Transverse colon (tissue), 4 donors: Measurements from ENCODE around the gene PTTG1. TPM values are rescaled to one million over a fixed set of nuclear protein-coding genes. Genes with fewer than 3 reads are reported as not detected.

Experiments
- DNase-seq: peaks from one replicate; pipeline ENCODE4 v3.0.0-alpha.2; 2019
- H3K27ac ChIP-seq, 4 donors: fragments of 200-600 bp; sonication (generic); 2 replicates each; pipeline ENCODE4 v1.5.1; 2016 to 2018; ENCODE audit warnings: inconsistent platforms in 4 of 4
- H3K27me3 ChIP-seq: fragments of 200-600 bp; sonication (generic); 2 replicates; pipeline ENCODE4 v1.5.1; 2017; ENCODE audit warnings: inconsistent platforms
- H3K36me3 ChIP-seq, 4 donors: fragments of 200-600 bp; sonication (generic); 2 replicates each; pipeline ENCODE4 v1.5.1; 2017 to 2019; ENCODE audit warnings: inconsistent platforms in 4 of 4
- H3K4me1 ChIP-seq, 4 donors: fragments of 200-600 bp; sonication (generic); 2 replicates each; pipeline ENCODE4 v1.5.1; 2017 to 2020; ENCODE audit warnings: inconsistent platforms in 4 of 4
- H3K4me3 ChIP-seq, 4 donors: fragments of 200-600 bp; sonication (generic); 1 replicate in 1 of 4; 2 replicates in 3 of 4; pipeline versions ENCODE4 v1.5.1 to v1.6.1; 2017 to 2019; ENCODE audit warnings: inconsistent platforms in 4 of 4
- H3K9me3 ChIP-seq, 2 donors: fragments of 200-600 bp; sonication (generic); 2 replicates each; pipeline ENCODE4 v1.5.1; 2017 to 2019; ENCODE audit warnings: inconsistent platforms in 2 of 2
- EP300 ChIP-seq: sonication (generic); formaldehyde crosslinking; IDR thresholded peaks from one replicate; pipeline ENCODE4 v1.6.1; 2017; ENCODE audit warnings: antibody characterized with exemption, low read depth
- POLR2A ChIP-seq: fragments of 450-650 bp; IDR thresholded peaks from one replicate; pipeline ENCODE4 v1.6.1; 2016; ENCODE audit warnings: antibody characterized with exemption, mild to moderate bottlenecking, moderate library complexity
- POLR2AphosphoS5 ChIP-seq, 3 donors: sonication (generic); formaldehyde crosslinking; IDR thresholded peaks; one replicate each; pipeline ENCODE4 v1.6.1; 2016; ENCODE audit warnings: antibody characterized with exemption in 3 of 3
- WGBS, 2 donors: methylation state at CpG; one replicate each; pipeline ENCODE4 v1.1.5; 2018; ENCODE audit warnings: low coverage in 1 of 2; 5-methylcytosine and 5-hydroxymethylcytosine counted together
- in situ Hi-C, 4 donors: fragments of 200-750 bp; cut with MboI; loops; one replicate each; pipeline versions ENCODE4 v1.15.0 to v1.15.1; 2017; ENCODE audit warnings: low sequenced_read_pairs in 3 of 4, low pct_ligation_motif_present in 1 of 4, low pct_unique_long_range_greater_than_20kb in 1 of 4
- intact Hi-C: fragments of 100-400 bp; cut with DNase I; formaldehyde crosslinking; loops from one replicate; pipeline ENCODE4 v1.15.1; 2023; ENCODE audit warnings: low total_unique reads
- total RNA-seq, 4 donors: library from RNA; depleted of rRNA; stranded (reverse); fragments of >200 nt; gene quantifications; one replicate each; pipeline ENCODE4 v1.1.0, GENCODE V29; 2016
- TF ChIP-seq, protein P1 (sequence below), 5 experiments: fragments of 200-600 bp in 3 of 5; fragments of 450-650 bp in 2 of 5; sonication (generic) in 3 of 5; IDR thresholded peaks; 1 replicate in 2 of 5; 2 replicates in 3 of 5; pipeline ENCODE4 v1.5.1; 2016 to 2017; ENCODE audit warnings: antibody characterized with exemption in 5 of 5, inconsistent platforms in 3 of 5, mild to moderate bottlenecking in 2 of 5, moderate library complexity in 1 of 5

PTTG1 gene
- total RNA-seq, 4 donors from 2014 or later: 6.4 to 41.1 (median 15.2) TPM

DNA sequence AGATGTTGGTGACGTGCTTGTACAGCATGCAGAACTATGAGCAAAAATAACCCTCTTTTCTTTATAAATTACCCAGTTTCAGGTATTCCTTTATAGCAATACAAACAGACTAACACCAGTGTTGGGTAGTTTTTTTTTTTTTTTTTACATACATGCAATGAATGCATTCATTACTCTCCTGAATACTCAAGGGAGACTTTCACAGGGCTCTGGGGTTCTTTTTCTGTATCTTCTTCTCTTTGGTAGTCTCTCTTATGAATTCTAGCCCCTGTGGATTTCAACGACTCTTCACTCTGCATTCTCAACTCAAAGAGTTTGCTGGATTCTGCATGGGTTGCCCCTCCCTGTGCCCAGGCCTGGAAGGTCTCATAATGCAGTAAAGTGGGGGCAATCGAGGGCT, 27.8 kb downstream of the PTTG1 start:
- Histone ChIP-seq H3K27ac (no peak overlapping the region), H3K4me3 (no peak overlapping the region), H3K4me1 (no peaks in the 10 kb centered on the region), H3K9me3 (no peaks in the 10 kb centered on the region), H3K36me3 (no peaks in the 10 kb centered on the region), H3K27me3 (no peaks in the 10 kb centered on the region)
- DNase-seq: no peak
- in situ Hi-C loops (loop anchor here in 1 of 4 donors (25.0 kb wide), 1 partner anchor 163 kb away; no protein-coding TSS in a partner anchor), intact Hi-C loops (no loop called here)
- WGBS, 2 donors: 87 to 93% methylated on average over 3 of the region's 3 CpGs
- TF ChIP-seq POLR2AphosphoS5 (IDR thresholded peaks at IDR 0.05) (no peak), EP300 (no peak), POLR2A (no peak)
- TF ChIP-seq, protein P1, sequence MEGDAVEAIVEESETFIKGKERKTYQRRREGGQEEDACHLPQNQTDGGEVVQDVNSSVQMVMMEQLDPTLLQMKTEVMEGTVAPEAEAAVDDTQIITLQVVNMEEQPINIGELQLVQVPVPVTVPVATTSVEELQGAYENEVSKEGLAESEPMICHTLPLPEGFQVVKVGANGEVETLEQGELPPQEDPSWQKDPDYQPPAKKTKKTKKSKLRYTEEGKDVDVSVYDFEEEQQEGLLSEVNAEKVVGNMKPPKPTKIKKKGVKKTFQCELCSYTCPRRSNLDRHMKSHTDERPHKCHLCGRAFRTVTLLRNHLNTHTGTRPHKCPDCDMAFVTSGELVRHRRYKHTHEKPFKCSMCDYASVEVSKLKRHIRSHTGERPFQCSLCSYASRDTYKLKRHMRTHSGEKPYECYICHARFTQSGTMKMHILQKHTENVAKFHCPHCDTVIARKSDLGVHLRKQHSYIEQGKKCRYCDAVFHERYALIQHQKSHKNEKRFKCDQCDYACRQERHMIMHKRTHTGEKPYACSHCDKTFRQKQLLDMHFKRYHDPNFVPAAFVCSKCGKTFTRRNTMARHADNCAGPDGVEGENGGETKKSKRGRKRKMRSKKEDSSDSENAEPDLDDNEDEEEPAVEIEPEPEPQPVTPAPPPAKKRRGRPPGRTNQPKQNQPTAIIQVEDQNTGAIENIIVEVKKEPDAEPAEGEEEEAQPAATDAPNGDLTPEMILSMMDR (IDR thresholded peaks at IDR 0.05): no peak

DNA sequence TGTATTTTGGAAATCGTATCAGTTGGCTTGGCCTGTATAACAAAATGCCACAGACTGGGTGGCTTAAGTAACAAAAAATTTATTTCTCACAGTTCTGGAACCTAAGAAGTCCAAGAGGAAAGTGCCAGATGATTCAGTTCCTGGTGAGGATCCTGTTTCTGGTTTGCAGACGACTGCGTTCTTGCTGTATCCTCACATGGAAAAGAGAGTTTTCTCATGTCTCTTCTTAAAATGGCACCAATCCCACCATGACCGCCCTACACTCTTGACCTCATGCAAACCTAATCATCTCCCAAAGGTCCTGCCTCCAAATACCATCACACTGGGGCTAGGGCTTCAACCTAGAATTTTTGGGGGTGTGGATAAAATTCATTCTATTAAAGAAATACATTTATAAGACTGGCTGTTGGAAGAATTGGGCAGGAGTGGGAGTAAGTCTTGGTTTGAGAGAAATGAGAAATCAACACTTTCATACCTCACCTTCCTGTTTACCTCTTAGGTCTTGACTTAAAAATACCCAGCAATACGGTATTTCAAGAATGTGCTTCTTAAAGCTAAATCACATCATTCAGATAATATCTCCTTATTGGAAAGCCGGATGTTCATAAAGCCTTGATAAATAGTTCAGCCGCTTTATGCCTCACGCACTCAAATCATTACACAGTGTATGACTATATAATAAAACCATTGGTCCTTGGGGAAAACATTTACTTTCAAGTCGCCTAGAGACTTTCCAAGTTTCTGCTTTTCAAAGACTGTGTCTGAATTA, 28.7 kb downstream of the PTTG1 start:
- in situ Hi-C loops: no loop called here
- 81 to 84% methylated on average over 8 to 9 of the region's 9 CpGs for WGBS, 2 donors

DNA sequence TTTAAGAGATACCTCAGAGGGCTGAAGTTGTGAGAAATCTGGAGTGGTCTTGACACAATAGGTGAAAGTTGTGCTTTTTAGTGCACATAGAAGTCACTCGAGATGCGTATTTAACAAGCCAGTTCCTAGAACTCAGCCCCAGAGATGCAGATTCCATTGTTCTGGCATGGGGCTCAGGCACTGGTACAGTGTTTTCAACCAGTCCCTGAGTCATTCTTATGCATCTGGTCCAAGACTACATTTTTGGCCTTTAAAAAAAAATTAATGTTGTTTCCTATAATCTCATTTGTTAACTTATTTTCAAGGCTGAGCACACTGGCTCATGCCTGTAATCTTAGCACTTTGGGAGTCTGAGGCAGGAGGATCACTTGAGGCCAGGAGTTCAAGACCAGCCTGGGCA, 29.6 kb downstream of the PTTG1 start:
- TF ChIP-seq POLR2A: no peak
- no peak for TF ChIP-seq EP300
- no peak for DNase-seq
- intact Hi-C loops (no loop called here), in situ Hi-C loops (no loop called here)
- WGBS, 2 donors: 83 to 100% methylated on average over 2 of the region's 2 CpGs
- Histone ChIP-seq H3K4me1 (no peaks in the 10 kb centered on the region), H3K36me3 (no peaks in the 10 kb centered on the region), H3K27me3 (no peaks in the 10 kb centered on the region), H3K4me3 (no peak overlapping the region), H3K9me3 (no peaks in the 10 kb centered on the region), H3K27ac (no peak overlapping the region)

More for the DNA sequence above, 28.7 kb downstream of the PTTG1 start:
- Histone ChIP-seq H3K4me3 (no peak overlapping the region), H3K27me3 (no peaks in the 10 kb centered on the region), H3K36me3 (no peaks in the 10 kb centered on the region), H3K9me3 (no peaks in the 10 kb centered on the region), H3K27ac (no peak overlapping the region), H3K4me1 (no peaks in the 10 kb centered on the region)
- DNase-seq: no peak
- TF ChIP-seq, protein P1 (IDR thresholded peaks at IDR 0.05): no peak
- TF ChIP-seq POLR2AphosphoS5 (IDR thresholded peaks at IDR 0.05) (no peak), EP300 (no peak)
- intact Hi-C loops: no loop called here

DNA sequence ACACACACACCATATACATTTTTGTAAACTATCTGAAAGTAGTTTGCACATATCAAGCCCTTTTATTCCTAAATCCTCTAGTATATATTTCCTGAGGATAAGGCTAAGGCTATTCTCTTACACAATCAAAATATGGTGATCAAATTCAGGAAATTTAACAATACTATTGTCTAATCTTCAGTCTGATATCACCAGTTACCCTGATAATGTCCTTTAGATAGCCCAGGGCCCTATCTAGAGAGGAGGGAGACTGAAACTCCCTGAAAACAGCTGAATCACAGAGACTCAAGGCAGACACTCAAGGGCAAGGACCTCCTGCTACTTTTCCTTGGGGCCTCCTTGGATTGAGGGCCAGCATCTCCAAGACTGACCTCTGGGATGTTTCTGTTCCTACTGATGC, 30.4 kb downstream of the PTTG1 start:
- in situ Hi-C loops: no loop called here
- DNase-seq: no peak
- H3K27ac ChIP-seq: no peak overlapping the region

More for the DNA sequence above, 30.4 kb downstream of the PTTG1 start:
- TF ChIP-seq EP300 (no peak), POLR2A (no peak), POLR2AphosphoS5 (IDR thresholded peaks at IDR 0.05) (no peak)
- TF ChIP-seq, protein P1 (IDR thresholded peaks at IDR 0.05): no peak
- H3K4me3 ChIP-seq: no peak overlapping the region
- H3K9me3 ChIP-seq: no peaks in the 10 kb centered on the region
- H3K36me3 ChIP-seq: no peaks in the 10 kb centered on the region
- no peaks in the 10 kb centered on the region for H3K4me1 ChIP-seq
- H3K27me3 ChIP-seq: no peaks in the 10 kb centered on the region
- intact Hi-C loops: no loop called here
